ENCODE data around the gene ABLIM2. TPM values are rescaled to one million over a fixed set of nuclear protein-coding genes. Genes with fewer than 3 reads are reported as not detected.

Gene ABLIM2
- total and polyA plus RNA-seq, 2 of the 4 experiments (the other 2 are of a cell fraction) = under 0.01 to 0.10 TPM

- peak overlapping the region; percentile 65 for H2AK5ac ChIP-seq (ENCODE audit: low read depth, low read length)
- peaks cover 9% of the 10 kb centered on the region for H3K4me1 ChIP-seq (ENCODE audit: control insufficient read depth, insufficient read depth, low read length)
- H3K4me2 ChIP-seq (ENCODE audit: low read depth, low read length) = no peak overlapping the region
- no peak overlapping the region for H4K8ac ChIP-seq (ENCODE audit: low read depth in 2 of 2, low read length in 2 of 2)
- peak; percentile 70 for DNase-seq
- WGBS, 2 experiments (ENCODE audit: extremely low coverage in 2 of 2, insufficient read length in 1 of 2) = 100% methylated on average over 2 of the region's 25 CpGs; no CpG with 5 or more reads in 1 of the 2 experiments
- peak overlapping the region; percentile 72; the same call in 1 of the 2 replicates for H2BK20ac ChIP-seq (ENCODE audit: low read depth, low read length)
- peaks cover 13% of the 10 kb centered on the region; the same call in 1 of the 2 replicates for H3K27me3 ChIP-seq (ENCODE audit: control insufficient read depth, insufficient read depth, low read length)
- no peak overlapping the region for H3K56ac ChIP-seq (ENCODE audit: extremely low read depth, insufficient read depth, low read length)
- H4K20me1 ChIP-seq (ENCODE audit: insufficient read depth, low read length) = no peaks in the 10 kb centered on the region
- no peak overlapping the region for H3K23ac ChIP-seq (ENCODE audit: low read depth, low read length)
- no TSS peak for BruUV-seq (replicated peaks)
- ChIA-PET CTCF (no interaction called here), POLR2A (ENCODE audit: unreplicated experiment) (no interaction called here)
- peak overlapping the region; percentile 92 for H2AK9ac ChIP-seq (replicated peaks; ENCODE audit: low read depth, low read length, poor library complexity)
- no peak overlapping the region for H3K27ac ChIP-seq (ENCODE audit: insufficient read depth, low read length)
- H3K14ac ChIP-seq (replicated peaks; ENCODE audit: low read depth, low read length) = no peak overlapping the region
- intact Hi-C loops (cut with micrococcal nuclease) (no loop called here), dilution Hi-C loops (cut with HindIII; ENCODE audit: low sequenced_read_pairs, unreplicated experiment) (no loop called here), in situ Hi-C loops (cut with MboI; ENCODE audit: low sequenced_read_pairs) (no loop called here)
- H3K9me1 ChIP-seq (ENCODE audit: insufficient read depth, low read length) = peaks cover 16% of the 10 kb centered on the region
- H3K9me3 ChIP-seq (ENCODE audit: control insufficient read depth, insufficient read depth, low read length) = no peaks in the 10 kb centered on the region
- peak overlapping the region; percentile 90 for H3K4ac ChIP-seq (ENCODE audit: low read depth, low read length)
- H2BK5ac ChIP-seq (ENCODE audit: low read depth, low read length, poor library complexity, severe bottlenecking) = no peak overlapping the region
- peak overlapping the region; percentile 76 for H2AFZ ChIP-seq (replicated peaks; ENCODE audit: low read length, poor library complexity)
- H3K9ac ChIP-seq (ENCODE audit: low read depth, low read length) = no peak overlapping the region
- H3K18ac ChIP-seq (ENCODE audit: low read depth, low read length) = no peak overlapping the region
- ATAC-seq (ENCODE audit: low read depth) = peak; percentile 85
- no peak overlapping the region for H3K4me3 ChIP-seq (ENCODE audit: insufficient read depth, low read depth, low read length)
- H3K36me3 ChIP-seq (ENCODE audit: control insufficient read depth, insufficient read depth, low read length) = no peaks in the 10 kb centered on the region
- H4K5ac ChIP-seq (ENCODE audit: low read depth, low read length) = no peak overlapping the region
- H3K79me1 ChIP-seq (ENCODE audit: low read depth in 1 of 2, low read length in 2 of 2) = no peaks in the 10 kb centered on the region
- no peak for TF ChIP-seq CTCF (conservative IDR thresholded peaks at IDR 0.05; ENCODE audit: low read depth, low read length)
- TF ChIP-seq SMC3 (IDR thresholded peaks at IDR 0.05; ENCODE audit: low read depth, low read length) = no peak
- no peak for TF ChIP-seq RAD21 (IDR thresholded peaks at IDR 0.05; ENCODE audit: low read length)
- no peak for TF ChIP-seq POLR2A (IDR thresholded peaks at IDR 0.05; ENCODE audit: low read depth, low read length)
- TF ChIP-seq RCOR1 (IDR thresholded peaks at IDR 0.05; ENCODE audit: insufficient replicate concordance, low read length) = no peak
- no peak overlapping the region for H2BK15ac ChIP-seq (ENCODE audit: low read depth, low read length)
- H4K91ac ChIP-seq (ENCODE audit: insufficient read depth, low read depth, low read length) = peak overlapping the region; percentile 84
- H2BK120ac ChIP-seq (ENCODE audit: low read depth, low read length) = peak overlapping the region; percentile 83
Observed at GRCh38 chr4:8182858-8183725, 24.5 kb upstream of the ABLIM2 start.
